VCaP (cell line): ENCODE results near the gene VAT1L.

Source experiments
- H3K27ac ChIP-seq: fragments of 450-650 bp; 2 replicates; pipeline ENCODE4 v1.5.1; 2017
- TF ChIP-seq, protein P1 (sequence below): fragments of 450-650 bp; conservative IDR thresholded peaks from 2 replicates; pipeline ENCODE4 v1.5.1; 2017; ENCODE audit warnings: mild to moderate bottlenecking, moderate library complexity

Gene VAT1L

DNA sequence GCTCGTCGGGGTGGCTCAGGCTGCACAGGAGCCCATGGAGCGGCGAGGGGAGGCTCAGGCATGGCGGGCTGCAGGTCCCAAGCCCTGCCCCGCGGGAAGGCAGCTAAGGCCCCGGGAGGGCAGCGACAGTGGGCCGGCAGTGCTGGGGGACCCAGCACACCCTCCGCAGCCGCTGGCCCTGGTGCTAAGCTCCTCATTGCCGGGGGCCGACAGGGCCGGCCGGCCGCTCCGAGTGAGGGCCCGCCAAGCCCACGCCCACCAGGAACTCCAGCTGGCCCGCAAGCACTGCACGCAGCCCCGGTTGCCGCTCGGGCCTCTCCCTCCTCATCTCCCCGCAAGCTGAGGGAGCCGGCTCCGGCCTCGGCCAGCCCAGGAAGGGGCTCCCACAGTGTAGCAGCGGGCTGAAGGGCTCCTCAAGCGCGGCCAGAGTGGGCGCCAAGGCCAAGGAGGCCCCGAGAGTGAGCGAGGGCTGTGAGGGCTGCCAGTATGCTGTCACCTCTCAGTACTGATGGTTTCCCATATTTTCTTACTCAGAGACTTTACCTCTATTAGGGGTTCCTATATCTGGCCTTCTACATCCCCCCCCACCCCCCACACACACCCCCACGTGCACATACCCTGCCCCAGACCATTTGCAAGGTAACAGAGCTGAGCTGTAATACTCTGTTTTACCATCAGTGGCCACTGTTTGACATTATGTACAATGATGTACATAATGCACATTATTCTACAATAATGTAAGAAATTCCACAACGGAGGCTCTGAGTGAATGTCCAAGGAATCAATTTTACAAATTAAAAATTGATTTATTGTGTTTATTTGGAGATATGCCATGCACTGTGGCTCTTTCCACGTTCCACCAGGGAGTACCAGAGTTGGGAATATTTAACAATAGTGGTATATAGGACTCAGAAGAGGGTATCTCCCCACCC is 3.7 kb upstream of the VAT1L start:
- H3K27ac ChIP-seq = peak overlapping the region; percentile 24; the same call in 1 of the 2 replicates
- TF ChIP-seq, protein P1, sequence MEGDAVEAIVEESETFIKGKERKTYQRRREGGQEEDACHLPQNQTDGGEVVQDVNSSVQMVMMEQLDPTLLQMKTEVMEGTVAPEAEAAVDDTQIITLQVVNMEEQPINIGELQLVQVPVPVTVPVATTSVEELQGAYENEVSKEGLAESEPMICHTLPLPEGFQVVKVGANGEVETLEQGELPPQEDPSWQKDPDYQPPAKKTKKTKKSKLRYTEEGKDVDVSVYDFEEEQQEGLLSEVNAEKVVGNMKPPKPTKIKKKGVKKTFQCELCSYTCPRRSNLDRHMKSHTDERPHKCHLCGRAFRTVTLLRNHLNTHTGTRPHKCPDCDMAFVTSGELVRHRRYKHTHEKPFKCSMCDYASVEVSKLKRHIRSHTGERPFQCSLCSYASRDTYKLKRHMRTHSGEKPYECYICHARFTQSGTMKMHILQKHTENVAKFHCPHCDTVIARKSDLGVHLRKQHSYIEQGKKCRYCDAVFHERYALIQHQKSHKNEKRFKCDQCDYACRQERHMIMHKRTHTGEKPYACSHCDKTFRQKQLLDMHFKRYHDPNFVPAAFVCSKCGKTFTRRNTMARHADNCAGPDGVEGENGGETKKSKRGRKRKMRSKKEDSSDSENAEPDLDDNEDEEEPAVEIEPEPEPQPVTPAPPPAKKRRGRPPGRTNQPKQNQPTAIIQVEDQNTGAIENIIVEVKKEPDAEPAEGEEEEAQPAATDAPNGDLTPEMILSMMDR = peak; percentile 34

DNA sequence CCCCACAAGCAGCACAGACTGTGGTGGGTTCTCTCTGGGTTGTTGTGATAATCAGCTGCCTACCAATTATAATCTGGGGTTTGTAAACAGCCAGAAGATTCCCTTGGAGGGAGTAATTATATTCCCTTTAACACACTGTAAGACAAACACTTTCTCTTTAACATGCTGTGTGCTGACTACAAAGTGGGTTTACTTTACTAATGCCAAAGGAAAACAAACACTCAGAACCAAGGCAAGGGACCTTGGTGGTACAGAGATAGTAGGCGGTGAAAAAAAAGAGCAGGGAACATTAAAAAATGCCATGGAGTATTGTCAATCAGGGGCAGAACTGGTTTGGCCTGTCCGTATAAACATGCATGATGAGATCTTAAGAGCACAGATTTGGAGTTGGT is 3.0 kb upstream of the VAT1L start:
- peak overlapping the region; percentile 24; the same call in 1 of the 2 replicates for H3K27ac ChIP-seq
- TF ChIP-seq, protein P1 = no peak

DNA sequence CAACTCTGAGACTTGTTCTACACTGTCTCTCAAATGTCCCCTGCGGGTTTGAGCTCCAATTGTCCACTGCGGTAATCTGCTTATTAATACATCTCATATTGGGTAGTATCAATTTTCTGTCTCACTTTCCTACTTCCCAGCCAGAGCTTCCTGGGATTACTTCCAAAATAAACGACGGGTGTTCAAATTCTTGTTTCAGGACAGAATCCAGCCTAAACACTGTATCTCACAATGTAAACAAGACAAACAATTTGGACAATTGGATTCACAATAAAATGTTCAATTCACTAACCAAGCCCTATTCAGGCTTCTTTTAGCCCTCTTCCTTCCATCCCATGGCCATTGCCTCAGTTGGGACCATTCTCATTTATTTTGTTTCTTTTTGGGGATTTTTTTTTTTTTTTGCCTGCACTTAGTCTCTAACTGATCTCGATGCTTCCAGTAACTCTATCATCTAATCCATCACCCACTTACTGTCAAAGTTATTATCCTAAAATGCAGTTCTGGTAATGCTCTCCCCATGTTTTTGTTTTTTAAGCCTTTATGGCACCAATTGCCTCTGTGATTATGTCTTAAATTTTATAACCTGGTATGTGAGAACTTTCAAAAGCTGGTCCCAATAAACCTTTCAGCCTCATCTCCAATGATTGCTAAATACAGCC is 2.0 kb upstream of the VAT1L start:
- TF ChIP-seq, protein P1 = no peak

DNA sequence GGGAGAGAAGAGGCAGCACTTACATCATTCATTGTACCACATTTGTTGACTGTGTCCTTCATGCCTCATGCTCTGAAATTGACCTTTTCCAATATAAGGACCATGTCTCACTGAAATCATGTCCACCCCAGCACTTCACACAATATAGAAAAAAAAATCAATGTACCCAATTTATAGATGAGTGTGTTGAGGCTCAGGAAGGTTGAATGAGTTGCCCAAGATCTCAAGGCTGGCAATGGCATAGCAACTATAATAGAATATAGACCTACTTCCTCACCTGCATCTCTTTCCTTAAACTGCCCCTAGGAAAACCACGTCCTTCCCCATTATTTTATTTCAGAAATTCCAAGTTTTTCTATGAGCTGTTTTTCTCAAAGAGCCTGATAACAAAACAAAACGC is 912 bp upstream of the VAT1L start:
- TF ChIP-seq, protein P1 = no peak

More for the DNA sequence above, 2.0 kb upstream of the VAT1L start:
- H3K27ac ChIP-seq = peak overlapping the region; percentile 24

GRCh38 chr16:77789085-77790008 is 983 bp downstream of the VAT1L start:
- TF ChIP-seq, protein P1 = no peak
- no peak overlapping the region for H3K27ac ChIP-seq

More for the DNA sequence above, 912 bp upstream of the VAT1L start:
- no peak overlapping the region for H3K27ac ChIP-seq

DNA sequence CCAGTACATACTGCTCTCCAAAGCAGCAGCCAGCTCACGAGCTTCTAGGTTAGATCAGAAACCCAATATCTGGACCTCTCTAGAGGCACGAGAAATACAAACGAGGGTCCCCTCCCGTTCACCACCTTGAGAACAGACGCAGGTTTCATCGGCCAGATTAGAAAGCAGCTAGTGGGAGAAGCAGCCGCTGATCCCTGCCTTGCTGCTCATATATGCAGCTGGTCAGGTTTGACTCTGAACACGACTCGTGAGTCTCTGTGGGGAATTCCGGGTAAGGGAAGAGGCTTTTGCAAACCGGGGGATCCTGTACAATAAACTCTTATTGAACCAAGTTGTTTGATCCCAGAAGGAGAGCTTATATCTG is 1.6 kb downstream of the VAT1L start:
- TF ChIP-seq, protein P1 = no peak
- no peak overlapping the region for H3K27ac ChIP-seq
